GM23338 (cell line): ENCODE data around the gene PPDPF.

Source experiments
- EZH2phosphoT487 ChIP-seq: fragments of 200-600 bp; sonication (generic); IDR thresholded peaks from one replicate; pipeline ENCODE4 v1.8.1; 2018; ENCODE audit warnings: antibody characterized with exemption; ENCODE audit not compliant: unreplicated experiment
- POLR2AphosphoS5 ChIP-seq: IDR thresholded peaks from 2 replicates; pipeline ENCODE4 v1.6.1; 2016; ENCODE audit warnings: antibody characterized with exemption, low read depth
- STAT1 ChIP-seq: IDR thresholded peaks from one replicate; pipeline ENCODE4 v1.6.1; 2016; ENCODE audit warnings: antibody characterized with exemption; ENCODE audit not compliant: unreplicated experiment
- TF ChIP-seq, protein P1 (sequence below), 2 experiments: fragments of 200-600 bp in 1 of 2; sonication (generic) in 1 of 2; conservative IDR thresholded peaks; 2 replicates each; pipeline versions ENCODE4 v1.5.1 to v1.6.1; 2016 to 2017; ENCODE audit warnings: antibody characterized with exemption in 2 of 2, low read depth in 2 of 2, mild to moderate bottlenecking in 2 of 2, moderate library complexity in 1 of 2
- TF ChIP-seq, protein P2 (sequence below): IDR thresholded peaks from 2 replicates; pipeline ENCODE4 v1.6.1; 2016; ENCODE audit warnings: antibody characterized with exemption
- TF ChIP-seq, protein P3 (sequence below): IDR thresholded peaks from one replicate; pipeline ENCODE4 v1.6.1; 2018; ENCODE audit warnings: antibody characterized with exemption; ENCODE audit not compliant: unreplicated experiment

DNA sequence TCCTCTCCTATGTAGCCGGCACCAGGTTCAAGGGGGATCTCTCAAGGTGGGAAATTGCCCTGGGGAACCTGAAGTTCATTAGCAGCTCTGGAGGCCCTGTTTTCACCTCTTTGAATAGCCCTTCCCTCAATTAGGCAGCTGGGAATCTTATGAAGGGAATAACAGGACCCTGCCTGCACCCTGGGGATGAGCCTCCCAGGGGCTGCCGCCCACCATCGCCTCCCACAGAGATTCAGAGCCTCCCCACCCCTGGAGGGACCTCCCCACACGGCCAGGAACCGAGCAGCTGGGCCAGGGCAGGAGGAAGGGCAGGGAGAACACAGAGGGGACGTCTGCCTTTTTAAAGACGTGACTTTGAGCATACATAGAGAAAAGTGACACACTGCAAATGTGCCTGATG, 17.0 kb upstream of the PPDPF start:
- TF ChIP-seq, protein P1, sequence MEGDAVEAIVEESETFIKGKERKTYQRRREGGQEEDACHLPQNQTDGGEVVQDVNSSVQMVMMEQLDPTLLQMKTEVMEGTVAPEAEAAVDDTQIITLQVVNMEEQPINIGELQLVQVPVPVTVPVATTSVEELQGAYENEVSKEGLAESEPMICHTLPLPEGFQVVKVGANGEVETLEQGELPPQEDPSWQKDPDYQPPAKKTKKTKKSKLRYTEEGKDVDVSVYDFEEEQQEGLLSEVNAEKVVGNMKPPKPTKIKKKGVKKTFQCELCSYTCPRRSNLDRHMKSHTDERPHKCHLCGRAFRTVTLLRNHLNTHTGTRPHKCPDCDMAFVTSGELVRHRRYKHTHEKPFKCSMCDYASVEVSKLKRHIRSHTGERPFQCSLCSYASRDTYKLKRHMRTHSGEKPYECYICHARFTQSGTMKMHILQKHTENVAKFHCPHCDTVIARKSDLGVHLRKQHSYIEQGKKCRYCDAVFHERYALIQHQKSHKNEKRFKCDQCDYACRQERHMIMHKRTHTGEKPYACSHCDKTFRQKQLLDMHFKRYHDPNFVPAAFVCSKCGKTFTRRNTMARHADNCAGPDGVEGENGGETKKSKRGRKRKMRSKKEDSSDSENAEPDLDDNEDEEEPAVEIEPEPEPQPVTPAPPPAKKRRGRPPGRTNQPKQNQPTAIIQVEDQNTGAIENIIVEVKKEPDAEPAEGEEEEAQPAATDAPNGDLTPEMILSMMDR (conservative IDR thresholded peaks at IDR 0.05; ENCODE audit: low read depth in 2 of 2): no peak
- TF ChIP-seq, protein P2, sequence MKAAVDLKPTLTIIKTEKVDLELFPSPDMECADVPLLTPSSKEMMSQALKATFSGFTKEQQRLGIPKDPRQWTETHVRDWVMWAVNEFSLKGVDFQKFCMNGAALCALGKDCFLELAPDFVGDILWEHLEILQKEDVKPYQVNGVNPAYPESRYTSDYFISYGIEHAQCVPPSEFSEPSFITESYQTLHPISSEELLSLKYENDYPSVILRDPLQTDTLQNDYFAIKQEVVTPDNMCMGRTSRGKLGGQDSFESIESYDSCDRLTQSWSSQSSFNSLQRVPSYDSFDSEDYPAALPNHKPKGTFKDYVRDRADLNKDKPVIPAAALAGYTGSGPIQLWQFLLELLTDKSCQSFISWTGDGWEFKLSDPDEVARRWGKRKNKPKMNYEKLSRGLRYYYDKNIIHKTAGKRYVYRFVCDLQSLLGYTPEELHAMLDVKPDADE: no peak
- TF ChIP-seq, protein P3, sequence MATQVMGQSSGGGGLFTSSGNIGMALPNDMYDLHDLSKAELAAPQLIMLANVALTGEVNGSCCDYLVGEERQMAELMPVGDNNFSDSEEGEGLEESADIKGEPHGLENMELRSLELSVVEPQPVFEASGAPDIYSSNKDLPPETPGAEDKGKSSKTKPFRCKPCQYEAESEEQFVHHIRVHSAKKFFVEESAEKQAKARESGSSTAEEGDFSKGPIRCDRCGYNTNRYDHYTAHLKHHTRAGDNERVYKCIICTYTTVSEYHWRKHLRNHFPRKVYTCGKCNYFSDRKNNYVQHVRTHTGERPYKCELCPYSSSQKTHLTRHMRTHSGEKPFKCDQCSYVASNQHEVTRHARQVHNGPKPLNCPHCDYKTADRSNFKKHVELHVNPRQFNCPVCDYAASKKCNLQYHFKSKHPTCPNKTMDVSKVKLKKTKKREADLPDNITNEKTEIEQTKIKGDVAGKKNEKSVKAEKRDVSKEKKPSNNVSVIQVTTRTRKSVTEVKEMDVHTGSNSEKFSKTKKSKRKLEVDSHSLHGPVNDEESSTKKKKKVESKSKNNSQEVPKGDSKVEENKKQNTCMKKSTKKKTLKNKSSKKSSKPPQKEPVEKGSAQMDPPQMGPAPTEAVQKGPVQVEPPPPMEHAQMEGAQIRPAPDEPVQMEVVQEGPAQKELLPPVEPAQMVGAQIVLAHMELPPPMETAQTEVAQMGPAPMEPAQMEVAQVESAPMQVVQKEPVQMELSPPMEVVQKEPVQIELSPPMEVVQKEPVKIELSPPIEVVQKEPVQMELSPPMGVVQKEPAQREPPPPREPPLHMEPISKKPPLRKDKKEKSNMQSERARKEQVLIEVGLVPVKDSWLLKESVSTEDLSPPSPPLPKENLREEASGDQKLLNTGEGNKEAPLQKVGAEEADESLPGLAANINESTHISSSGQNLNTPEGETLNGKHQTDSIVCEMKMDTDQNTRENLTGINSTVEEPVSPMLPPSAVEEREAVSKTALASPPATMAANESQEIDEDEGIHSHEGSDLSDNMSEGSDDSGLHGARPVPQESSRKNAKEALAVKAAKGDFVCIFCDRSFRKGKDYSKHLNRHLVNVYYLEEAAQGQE: no peak
- TF ChIP-seq POLR2AphosphoS5: no peak
- no peak for TF ChIP-seq EZH2phosphoT487
- TF ChIP-seq STAT1: no peak
